HG03097 (cell line): ENCODE results near the gene TRIM59.
A peak's percentile ranks its signal among the peaks of the same experiment; 100 is the strongest.

Experiments used
- ATAC-seq: cut with Tn5 transposase; IDR thresholded peaks from one replicate; pipeline ENCODE4 v1.9.1; 2021; ENCODE audit not compliant: unreplicated experiment, low FRiP score

Gene TRIM59

DNA sequence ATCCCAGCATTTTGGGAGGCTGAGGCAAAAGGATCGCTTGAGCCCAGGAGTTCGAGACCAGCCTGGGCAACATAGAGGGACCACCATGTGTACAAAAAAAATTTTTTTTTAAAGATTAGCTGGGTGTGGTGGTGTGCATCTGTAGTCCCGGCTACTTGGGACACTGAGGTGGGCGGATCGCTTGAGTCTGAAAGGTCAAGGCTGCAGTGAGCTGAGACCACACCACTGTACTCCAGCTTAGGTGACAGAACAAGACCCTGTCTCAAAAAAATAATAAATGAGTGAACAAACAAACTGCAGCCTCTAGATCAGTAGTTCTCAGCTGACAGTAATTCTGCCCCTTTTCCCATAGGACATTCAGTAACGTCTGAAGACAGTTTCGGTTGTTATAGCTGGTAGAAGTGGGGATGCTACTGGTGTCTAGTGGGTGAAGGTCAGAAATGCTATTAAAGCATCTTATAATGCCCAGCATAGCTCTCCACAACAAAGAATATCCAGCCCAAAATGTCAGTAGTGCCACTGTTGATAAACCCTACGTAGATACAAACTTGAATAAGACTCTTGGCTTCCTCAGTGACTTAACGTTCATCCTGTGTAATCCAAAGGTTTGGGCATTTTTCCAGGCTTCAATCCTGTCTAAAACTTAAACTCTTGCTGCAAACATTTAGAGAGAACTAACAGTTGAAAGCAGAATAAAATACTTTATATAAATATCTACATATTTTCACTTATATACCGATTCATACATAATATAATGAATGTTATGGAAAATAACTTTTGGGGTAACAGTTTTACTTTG lies 39.6 kb downstream of the TRIM59 start:
- no peak for ATAC-seq

DNA sequence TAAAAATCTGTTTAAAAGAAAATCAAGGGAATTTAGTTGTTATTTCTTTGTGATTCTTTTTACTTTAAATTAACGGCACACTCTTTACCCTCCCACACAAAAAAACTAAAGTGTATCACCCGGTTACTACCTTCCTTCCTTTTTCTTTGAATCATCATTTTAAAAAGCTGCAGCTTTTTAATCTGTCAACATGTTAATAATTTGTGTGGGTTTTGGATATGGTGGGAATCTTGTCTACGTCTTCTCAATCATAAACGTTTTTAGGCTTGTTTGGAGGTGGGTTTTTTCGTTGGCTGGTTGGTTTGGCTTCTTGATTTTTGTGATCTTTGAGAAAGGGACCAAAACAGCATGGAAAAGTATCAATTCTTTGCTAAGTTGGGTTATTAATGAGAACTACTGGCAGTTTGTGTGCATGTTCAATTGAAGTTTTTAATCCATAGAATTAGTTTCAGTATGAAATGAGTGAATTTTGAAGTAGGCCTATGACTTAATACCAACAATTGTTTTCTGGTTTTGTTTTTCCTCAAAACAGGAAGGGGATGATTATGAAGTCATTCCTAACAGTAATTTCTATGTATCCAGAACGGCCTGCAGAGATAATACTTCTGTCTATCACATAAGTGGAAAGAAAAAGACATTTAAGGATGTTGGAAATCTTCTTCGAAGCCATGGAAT lies 45.7 kb downstream of the TRIM59 start:
- ATAC-seq: no peak

DNA sequence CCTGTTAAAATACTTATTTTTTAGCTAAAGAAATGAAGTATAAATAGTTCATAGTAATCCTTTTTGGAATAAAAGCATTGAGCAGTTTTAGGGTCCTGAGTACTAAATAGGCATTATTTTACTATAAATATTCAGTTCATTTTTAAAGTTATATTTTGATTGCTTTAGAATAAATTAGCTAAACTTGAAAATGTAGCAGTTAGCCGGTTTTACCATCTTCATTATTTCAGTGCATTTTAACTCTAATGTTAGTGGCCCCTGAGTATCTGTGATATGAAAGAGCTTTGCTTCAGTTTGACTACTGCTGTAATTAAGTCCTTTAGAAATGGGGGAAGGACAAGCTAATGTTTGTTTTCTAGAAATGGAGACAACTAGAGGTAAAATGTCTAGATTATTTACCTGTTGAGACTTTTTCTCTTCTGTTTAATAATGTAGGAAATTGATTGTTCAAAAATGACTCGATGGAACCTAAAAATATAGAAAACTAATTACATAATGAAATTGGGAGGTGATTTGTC lies 46.5 kb downstream of the TRIM59 start:
- no peak for ATAC-seq

DNA sequence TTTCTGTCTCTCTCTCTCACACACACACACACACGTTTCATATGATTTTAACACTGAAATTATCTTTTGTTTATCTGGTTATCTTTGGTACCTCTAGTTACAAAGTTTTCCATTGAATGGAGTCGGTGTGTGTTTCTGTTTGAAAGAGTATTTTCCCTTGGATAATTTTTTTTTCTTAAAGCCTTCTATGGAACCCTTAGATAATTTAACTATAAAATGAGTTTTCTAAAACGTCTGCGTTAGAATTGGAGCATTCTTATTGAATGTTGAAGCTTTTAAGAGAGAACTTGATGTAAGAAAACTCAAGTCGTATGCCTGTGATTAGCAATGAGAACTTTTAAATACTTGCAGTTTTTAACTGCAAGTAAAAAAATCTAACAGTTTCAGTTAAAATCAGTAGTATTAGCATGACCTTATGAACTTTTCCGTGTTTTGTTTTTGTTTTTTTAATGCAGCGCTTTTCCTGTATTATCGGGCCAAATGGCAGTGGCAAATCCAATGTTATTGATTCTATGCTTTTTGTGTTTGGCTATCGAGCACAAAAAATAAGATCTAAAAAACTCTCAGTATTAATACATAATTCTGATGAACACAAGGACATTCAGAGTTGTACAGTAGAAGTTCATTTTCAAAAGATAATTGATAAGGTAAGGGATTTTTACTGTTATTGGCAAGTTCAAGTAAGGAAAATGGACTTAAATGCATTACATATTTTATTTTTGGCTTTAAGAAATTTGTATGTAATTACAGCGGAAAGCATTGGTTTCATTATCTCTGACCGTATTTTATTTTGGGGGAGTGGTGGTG lies 47.2 kb downstream of the TRIM59 start:
- ATAC-seq: no peak

DNA sequence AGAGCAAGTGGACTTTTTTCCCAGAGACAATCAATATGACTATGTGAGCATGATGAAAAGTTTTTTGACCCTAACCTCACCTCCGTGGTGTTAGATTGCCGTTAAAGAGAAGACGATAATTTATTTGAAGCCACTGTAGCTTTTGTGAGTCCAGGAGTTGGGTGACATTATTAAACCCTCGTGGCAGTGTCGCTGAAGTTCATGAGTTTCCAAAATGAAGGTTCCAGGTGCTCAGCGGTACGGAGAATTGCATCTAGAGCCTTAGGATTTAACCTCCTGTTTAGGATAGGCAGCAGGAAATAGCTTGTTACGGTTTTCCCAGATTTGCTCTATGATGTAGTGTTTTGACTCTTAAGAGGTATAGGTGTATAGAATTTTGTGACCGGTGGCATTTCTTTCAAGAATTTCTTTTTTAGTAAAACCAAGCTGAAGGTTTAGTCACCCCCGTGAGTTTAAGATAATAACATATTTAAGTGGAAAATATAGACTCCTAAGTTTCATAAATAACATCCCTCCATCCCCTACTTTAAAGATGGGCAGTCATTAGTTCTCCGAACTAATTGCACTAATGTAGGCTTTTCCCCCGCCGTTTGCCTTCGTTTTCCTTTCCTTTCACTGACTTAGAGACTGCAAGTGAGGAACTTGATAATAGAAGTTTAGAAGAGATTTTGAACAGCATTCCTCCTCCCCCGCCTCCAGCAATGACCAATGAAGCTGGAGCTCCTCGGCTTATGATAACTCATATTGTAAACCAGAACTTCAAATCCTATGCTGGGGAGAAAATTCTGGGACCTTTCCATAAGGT lies 48.1 kb downstream of the TRIM59 start:
- ATAC-seq: no peak

DNA sequence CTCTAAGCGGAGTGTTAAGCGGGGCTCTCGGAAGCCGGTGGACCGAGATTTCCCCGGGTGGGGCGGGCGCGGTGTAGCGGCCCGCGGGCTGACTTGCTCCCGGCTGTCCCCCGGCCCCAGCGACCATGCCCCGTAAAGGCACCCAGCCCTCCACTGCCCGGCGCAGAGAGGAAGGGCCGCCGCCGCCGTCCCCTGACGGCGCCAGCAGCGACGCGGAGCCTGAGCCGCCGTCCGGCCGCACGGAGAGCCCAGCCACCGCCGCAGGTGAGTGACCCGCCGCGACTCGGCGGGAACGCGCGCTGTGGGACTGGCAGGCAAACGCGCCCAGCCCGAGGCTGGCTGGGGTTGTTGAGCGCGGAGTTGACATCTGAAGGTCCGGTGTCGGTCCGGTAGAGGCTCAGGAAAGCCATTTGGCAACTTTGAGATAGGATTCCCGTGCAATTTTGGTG lies 48.9 kb downstream of the TRIM59 start:
- no peak for ATAC-seq

DNA sequence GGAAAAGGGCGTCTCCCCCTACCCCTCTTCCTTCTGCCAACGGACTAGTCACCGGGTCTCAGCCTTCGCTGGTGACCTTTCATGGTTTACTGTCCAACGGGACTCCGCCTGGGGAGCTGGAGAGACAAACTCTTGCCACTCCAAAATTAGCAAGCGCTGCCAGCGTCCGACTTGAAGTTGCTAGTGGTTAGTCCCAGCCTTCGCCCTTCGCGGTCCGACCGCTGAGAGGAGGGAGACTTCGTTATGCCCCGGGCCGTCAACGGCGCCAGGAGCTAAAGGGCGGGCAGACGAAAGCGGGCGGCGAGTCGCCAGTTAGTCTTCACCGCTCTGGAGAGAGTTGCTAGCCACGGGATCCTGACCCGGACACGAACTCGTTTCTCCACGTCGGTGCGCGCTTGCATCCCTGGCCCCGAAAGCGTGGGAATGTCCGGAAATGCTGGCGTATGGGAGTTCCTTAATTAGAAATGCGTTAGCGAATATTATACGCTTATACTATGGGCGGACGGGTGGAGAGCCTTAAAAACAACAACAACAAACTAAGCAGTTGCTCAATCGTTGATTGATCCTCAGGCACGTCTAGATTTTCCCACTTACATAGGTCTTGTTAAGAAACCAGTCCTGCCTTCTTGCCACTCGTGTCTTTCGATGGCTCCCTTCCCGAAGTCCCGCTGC lies 49.4 kb downstream of the TRIM59 start:
- ATAC-seq: peak; percentile 4

DNA sequence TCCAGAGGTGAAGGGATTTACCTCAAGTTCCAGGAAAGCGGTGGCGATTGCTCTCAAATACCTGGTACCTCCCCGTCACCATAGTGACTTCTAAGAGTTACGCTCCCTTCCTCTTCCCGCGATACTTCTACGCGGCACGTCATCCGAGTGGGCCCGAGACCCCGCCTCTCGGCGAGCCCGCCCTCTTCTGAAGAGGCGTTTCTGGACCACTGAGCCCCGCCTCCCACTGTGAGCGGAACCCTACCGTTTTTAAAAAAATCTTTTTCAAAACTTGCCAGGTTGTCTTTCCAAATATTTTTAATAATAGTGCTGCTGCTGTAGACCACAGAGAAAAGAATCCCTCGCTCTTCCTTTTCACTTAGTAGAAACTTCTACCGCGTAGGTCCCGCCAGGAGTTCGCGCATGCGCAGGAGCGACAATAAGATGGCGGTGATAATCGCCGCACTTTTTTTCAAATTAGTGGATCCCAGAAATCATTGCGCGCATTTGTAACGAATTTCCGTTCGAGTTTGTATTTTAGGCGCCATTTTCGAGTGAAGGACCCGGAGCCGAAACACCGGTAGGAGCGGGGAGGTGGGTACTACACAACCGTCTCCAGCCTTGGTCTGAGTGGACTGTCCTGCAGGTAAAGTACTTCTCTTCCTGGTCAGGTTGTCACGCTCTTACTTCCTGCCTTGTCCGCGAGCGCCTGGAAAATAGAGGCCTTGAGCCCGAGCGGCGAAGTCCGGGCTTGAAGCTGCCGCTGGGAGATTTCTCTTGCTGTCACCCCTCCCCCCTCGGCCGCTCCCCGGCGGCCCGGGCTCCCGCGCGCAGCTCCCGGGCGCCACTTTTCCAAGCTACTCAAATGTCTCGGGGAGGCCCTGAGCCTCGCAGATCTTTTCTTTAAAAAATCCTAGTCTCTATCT lies 50.2 kb downstream of the TRIM59 start, which contains the start of the genes IFT80 and SMC4:
TSS of gene IFT80 (minus strand) at position 101 of the 905 bp plus-strand sequence. CDS start 14,625 bp downstream, outside the sequence.
TSS of gene SMC4 (plus strand) at position 526 of the 905 bp plus-strand sequence. CDS start 1,177 bp downstream, outside the sequence.
- peak; percentile 92 for ATAC-seq

DNA sequence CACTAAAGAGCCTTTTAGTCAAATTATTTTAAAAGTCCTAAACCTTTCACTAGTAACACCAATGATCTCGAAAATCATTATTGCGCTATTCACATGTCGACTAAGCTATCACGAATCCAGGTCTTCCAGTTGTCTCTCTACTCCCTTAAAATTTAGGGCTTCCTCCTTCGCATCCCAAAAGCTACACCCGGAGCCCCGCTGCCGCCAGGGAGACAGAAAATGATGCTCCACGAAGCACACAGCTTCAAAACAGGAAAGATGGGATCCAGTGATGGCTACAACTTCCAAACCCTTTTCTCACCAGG lies 50.8 kb downstream of the TRIM59 start:
- peak; percentile 4 for ATAC-seq

DNA sequence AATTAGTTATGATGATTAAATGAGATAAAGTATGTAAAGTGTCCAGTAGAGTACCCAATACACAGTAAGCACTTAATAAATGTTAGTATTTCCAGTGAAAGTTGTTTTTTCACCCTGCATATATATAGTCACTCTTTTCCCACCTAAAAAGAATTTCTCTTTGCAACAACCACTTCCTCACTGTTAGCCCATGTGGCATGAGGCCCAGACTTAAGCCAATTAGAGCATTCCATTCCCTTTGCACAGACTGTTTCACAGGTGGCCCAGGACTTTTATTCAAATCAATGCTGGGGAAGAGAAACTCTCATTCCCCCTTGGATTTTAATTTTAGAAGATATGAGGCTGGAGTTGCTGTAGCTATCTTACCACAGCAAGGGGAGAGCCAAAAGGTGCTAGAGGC lies 54.3 kb downstream of the TRIM59 start:
- no peak for ATAC-seq

DNA sequence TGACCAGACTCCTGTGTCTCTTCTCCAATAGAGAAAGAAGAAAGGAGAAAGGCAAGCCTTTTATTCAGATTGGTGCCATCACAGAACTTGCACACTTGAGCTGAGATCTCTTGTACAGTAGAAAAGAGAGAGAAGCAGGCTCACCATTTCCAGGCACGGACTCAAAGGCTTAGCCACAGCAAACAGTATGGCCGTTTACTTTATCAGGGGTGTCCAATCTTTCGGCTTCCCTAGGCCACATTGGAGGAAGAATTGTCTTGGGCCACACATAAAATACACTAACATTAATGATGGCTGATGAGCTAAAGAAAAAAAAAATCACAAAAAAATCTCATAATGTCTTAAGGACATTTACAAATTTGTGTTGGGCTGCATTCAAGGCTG lies 55.6 kb downstream of the TRIM59 start:
- no peak for ATAC-seq

DNA sequence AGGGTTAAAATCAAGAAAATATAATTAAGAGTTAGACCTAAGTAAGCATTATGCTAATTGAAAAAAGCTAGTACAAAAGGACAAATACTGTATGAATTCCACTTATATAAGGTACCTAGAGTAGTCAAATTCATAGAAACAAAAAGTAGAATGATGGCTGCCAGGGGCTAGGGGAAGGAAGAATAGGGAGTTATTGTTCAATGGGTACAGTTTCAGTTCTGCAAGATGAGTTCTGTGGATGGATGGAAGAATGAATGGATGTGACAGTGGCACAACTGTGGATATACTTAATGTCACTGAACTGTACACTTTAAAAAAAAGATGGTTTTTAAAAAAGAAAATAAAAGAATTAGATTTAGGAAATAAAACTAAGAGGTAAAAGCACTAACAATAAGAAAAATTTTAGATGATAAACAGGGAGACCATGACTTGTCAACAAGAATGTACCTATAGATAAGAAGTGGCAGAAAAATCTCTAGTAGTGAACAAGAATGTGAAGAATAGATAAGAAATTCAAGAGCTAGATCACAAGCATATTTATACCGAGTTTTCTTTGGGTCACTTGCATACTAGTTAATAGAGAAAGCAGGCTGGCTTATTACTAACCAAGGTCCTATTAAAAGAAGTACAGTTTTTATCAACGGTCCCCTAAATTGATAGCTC lies 56.1 kb downstream of the TRIM59 start:
- no peak for ATAC-seq

DNA sequence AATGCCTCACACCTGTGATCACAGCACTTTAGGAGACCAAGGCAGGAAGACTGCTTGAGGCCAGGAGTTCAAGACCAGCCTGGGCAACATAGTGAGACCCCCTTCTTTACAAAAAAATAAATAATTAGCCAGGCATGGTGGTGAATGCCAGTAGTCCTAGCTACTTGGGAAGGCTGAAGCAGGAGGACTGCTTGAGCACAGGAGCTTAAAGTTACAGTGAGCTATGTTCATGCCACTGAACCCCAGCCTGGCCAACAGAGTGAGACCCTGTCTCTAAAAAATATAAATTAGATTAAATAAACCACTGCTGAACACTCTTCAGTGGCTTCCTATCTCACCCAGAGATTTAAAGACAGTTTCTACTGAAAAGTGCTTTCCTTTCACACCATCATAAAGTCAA lies 56.8 kb downstream of the TRIM59 start:
- ATAC-seq: no peak

DNA sequence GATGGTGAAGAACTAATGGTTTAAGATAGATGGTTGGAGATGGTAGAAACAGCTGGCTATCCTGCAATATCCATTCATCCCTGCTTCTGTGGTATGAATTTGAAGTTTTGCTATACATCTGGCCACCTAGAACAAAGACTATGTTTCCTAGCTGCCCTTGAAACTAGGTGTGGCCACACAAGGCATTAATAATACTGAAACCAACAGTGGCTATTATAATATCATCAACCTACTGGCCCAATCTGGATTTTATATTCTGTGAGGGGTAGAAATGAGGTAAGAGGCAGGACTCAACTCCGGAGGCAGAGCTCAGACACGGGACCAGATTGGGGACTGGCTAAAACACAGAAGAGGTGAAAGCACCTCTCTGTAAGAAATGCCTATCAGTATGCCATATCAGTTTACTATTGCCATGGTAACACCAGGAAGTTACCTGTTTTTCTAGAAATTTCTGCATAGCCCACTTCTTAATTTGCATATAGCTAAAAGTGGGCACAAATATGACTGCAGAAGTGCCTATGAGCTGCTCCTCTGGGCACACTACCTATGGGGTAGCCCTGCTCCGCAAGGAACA lies 58.9 kb downstream of the TRIM59 start:
- no peak for ATAC-seq
